Stimulated activated CD8-positive, alpha-beta memory T cell treated with anti-CD3 and anti-CD28 coated beads, Interleukin-15, amount 100 ng/mL, for 4 hours (primary cell): ENCODE data around the gene CLIP1.
"Not testable (repeated sequence)": the region's sequence is repeated elsewhere in the genome, so short reads cannot be mapped to it uniquely, and the experiment has no call there.

Source experiments
- DNase-seq, 2 donors: peaks; one replicate each; pipeline ENCODE4 v3.0.0-alpha.2; 2020; ENCODE audit warnings: low read depth in 2 of 2

The CLIP1 gene

DNA sequence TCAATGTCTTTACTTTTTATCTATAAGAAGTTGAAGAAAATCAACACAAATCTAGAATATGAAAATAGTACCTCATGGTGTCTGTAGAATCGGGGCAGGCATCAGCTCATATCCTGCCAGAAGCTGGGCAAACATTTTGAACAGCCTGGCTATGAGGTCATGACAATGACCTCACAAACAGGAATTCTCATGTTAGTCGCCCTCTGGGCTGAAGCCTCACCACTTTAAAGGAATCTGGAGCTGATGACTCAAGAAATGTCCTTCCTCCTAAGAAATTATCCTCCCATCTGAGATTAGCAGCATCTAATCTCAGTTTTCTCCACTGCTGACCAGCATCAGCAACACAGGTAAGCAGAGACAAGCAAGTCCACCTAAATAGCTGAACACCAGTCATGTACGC, 27.1 kb downstream of the CLIP1 start:
- DNase-seq: no peak

DNA sequence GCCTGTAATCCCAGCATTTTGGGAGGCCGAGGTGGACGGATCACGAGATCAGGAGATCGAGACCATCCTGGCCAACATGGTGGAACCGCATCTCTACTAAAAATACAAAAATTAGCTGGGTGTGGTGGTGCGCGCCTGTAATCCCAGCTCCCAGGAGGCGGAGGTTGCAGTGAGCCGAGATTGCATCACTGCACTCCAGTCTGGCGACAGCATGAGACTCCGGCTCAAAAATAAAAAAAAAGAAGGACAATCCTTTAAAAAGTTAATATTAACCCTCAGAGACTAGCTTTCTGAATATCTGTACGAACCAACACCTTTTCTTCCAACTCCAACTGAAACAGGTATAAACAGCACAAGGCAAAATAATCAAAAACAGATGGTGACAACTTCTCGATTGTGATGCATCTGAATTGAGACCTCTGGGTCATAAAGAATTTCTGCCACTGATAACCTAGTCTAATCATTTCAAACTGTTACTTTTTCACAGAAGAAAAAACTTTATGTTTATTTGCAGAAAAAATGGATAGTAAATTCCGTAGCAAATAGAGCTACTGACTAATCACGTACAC, 27.8 kb downstream of the CLIP1 start:
- DNase-seq: no peak

DNA sequence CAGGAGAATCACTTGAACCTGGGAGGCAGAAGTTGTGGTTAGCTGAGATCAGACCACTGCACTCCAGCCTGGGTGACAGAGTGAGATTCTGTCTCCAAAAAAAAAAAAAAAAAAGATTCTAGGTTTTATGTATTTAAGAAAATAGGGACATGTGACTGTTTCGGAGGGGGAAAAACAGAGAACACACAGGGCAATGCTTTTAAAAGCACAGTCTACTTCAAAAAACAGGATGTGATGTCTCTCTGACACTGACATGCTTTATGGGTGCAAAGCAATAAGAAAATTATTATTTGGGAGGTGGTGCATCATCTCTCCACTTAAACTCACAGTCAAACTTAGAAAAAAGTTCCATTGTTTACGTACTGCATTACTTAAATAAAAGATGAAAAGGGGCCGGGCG, 28.7 kb downstream of the CLIP1 start:
- no peak for DNase-seq

DNA sequence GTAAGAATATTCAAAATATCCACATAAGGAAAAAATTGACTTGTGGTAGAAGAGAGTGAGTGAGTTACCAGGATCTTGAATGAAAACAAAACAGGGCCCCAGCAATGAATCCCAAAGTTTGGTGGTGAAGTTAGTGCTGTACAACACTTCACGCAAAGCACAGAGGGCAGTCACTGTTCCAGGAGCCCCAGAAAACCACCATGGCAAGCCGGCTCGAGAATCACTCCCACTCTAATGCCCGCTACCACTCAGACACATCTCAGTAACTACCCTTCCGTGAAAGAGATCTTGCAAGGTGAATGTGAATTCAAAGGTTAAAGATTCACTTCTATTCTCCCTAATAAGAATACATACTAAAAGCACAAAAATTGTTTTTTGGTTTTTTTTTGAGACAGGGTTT, 30.1 kb downstream of the CLIP1 start:
- DNase-seq: no peak

DNA sequence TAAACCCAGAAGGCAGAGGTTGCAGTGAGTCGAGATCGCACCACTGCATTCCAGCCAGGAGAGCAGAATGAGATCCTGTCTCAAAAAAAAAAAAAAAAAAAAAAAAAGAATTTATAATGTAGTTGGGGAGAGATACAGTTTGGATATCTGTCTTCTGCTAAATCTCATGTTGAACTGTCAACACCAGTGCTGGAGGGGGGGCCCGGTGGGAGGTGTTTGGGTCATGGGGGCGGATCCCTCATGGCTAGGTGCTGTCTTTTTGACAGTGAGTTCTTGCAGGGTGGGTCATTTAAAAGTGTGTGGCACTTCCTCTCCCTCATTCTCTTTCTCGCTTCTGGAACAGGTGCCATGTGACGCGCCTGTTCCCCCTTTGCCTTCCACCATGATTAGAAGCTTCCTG, 32.8 kb downstream of the CLIP1 start:
- no peak for DNase-seq

DNA sequence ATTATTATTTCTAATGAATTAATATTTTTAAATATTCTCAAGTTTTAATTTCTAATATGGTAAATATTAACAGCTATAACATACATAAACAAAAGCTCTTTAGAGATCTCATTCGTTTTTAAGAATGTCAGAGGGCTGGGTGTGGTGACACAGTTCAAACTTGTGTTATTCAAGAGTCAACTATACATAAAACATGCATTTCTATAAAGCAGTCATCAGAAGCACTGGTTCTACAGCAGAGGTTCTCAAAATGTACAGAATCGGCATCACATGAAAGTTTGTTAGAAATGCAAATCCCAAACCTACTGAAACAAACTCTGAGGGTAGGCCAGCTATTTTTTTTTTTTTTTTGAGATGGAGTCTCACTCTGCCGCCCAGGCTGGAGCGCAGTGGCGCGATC, 34.6 kb downstream of the CLIP1 start:
- DNase-seq: no peak

DNA sequence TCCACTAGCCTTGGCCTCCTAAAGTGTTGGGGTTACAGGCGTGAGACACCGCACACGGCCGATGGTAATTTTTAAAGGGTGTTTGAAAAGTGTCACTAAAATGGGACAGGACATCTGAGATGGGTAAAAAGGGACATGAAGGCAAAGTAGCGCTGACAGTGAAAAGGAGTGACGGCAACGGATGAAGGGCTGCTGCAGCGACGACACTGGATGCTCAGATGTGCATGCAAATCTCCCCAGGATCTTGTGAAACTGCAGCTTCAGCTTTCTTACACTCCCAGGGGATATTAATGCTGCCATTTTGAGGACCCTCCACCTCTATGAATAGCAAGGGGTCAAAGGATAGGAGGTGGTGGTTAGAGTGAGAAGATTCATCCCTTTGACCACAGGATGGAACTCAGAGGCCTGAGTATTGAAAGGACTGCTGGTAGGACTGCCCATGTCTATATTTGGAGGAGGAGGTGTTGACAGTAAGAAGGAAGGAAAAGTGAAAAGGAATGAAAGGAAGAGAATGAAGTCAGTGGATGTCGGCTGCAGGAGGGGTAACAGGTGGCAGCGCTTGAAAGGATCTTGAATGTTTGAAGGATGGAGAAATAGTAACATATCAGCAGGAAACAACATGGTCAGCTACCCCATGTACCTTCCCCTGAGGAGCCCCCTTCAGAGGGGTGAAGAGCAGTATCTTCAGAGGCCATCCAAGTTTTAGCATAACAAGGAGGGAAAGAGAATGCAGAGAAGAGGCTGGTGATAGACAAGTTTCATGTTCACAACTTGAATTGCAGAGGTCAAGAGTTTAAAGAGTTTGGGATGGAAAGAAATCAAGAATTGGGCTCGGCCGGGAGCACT, 37.1 kb downstream of the CLIP1 start:
- DNase-seq: no peak

DNA sequence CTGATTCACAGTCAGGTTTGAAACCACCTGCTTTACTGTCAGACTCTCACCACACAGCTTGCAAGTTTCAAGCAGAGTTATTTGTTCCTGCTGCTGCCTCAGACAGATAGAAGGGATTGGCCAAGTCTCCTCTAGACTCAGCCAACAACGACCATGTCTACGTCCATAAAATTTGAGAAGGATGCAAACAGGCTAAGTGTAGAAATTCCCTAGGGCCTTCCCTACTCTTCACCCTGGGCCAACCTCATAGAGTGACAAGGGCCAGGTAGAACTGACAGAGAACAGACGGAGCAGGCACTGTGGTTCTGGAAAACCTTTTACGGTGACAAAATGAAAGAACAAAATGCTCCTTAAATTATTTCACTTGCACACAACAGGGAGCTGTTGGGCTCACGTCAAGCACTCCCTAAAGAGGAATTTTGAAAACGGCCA, 39.5 kb downstream of the CLIP1 start:
- no peak for DNase-seq

DNA sequence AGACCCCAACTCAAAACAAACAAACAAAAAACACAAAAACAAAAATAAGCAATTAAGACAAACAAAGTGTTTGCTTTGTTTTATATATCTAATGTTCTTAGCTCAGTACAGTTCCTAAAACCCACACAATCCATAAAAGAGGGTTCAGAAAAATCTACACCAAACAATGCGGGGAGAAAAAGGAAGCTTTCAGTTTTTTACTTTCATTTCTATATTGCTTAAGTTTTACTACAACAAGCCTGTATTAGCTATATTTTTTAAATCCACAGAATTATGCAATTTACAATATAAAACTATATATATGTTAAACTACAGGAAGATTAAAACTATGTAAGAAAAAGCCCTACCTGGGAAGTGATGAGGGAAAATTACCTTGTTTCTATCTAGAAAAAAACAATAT, 41.4 kb downstream of the CLIP1 start:
- no peak for DNase-seq

DNA sequence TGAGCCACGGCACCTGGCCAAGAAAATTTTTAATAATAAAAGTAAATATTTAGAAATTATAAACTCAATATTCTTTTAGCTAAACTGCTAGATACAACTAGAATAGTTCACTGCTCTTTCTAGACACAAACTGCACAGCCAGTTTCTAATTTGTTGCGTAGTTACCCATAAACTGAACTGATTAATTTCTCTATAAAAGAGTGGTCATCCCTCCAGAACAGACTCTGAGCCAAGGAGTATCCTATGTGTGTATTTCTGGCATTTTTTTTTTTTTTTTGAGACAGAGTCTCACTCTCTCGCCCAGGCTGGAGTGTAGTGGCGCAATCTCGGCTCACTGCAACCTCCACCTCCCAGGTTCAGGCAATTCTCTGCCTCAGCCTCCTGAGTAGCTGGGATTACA, 45.7 kb downstream of the CLIP1 start:
- not testable (repeated sequence) for DNase-seq

DNA sequence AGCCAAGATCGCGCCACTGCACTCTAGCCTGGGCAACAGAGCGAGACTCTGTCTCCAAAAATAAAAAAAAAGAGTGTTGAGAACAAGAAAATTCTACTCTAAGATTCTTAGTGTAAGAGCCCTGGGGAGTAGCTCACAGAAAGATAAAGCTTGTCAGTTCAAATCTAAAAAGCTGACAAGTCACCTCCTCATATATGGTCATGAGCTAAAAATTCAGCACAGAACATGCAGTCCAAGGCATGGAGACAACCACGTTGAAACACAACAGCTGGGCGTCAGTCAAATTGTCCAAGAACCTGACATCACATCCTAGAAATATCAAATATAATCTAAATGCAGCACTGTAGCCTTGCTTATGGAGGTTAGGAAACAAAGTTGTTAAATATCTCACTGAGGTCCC, 47.8 kb downstream of the CLIP1 start:
- DNase-seq: no peak

DNA sequence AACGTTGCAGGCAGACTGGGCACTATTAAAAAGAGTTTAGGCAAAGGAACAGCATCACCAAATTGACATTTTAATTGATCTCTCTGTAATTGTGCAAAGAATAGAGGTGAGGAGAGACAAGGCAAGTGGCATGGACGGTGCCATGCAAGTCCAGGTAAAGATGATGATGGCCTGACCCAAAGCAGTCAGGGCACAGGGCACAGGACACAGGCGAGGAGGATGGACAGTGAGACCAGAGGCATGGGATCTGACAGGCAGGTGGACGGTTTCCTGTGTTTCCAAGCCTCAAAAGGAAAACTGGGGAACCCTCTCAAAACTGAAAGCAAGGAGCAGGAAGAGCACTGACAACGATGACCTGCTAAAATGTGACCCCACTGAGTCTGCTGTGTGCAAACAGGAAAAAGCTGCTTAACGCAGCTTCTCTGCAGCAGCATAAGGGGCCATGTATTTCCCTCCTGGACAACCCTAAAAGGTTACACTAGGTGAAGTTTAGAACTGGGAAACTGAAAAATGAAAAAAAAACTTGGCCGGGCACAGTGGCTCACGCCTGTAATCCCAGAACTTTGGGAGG, 50.9 kb downstream of the CLIP1 start:
- DNase-seq: no peak

DNA sequence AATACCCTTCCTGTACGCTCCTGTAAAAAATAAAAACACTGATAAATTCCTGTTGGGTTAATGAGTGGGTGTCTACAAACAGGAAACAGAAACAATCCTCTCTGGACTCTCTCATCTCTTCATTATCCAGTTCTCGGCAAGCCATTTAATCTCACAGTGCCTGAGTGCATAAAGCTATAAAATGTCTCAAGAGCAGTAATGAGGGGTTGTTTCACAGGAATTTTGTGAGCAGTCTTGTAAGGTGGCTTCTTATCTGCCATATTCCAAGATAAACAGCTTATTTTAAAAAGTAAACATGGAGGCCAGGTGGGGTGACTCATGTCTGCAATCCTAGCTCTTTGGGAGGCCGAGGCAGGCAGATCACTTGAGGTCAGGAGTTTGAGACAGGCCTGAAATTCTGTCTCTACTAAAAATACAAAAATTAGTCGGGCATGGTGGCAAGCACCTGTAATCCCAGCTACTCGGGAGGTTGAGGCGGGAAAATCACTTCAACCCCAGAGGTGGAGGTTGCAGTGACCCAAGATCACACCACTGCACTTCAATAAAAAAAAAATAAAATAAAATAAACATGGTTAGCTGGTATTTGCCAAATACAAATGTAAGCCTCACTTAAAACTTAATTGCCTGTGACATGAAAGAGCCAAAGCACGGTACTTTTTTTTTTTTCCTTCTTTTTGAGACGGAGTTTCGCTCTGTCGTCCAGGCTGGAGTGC, 54.0 kb downstream of the CLIP1 start:
- no peak for DNase-seq

DNA sequence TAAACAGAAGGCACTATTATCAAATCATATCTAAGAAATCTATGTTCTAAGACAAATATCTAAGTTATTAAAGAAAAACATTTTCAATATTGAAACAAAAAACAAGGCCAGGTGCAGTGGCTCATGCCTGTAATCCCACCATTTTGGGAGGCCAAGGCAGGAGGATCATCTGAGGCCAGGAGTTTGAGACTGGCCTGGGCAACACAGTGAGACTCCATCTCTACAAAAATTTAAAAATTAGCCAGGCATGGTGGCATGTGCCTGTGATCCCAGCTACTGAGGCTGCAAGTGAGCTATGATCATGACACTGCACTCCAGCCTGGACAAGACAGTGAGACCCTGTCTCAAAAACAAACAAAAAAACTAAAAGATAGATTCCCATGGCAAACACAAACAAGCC, 54.8 kb downstream of the CLIP1 start:
- not testable (repeated sequence) for DNase-seq

DNA sequence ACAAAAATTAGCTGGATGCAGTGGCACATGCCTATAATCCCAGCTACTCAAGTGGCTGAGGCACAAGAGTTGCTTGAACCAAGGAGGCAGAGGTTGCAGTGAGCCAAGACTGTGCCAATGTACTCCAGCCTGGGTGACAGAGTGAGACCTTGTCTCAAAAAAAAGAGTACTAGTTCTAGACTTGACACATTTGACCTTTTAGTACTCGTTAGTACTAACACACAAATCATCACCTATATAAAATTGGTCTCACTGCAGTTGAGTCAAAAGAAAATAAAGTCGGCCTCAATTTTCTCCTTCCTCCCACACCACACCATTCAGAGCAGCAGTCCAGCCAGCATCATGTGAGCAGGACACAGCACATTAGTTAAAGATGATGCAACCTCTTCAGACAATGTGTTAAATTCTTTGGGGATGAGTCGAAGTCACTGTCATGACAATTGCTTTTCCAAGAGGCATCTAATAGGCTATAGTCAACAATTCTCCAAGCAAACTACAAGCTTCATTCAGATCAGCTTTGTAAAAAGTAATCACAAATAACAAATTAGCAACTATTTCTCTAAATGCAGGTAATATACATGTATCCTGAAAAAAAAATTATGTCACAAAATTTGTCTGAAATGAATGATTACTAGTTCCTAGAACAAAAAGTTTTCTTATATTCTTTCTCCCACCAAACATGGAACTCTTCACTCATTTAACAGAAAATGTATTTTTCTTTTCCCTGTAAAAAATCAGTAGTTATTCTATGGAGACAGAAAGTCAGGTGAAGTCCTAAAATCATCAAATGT, 55.6 kb downstream of the CLIP1 start:
- no peak for DNase-seq

DNA sequence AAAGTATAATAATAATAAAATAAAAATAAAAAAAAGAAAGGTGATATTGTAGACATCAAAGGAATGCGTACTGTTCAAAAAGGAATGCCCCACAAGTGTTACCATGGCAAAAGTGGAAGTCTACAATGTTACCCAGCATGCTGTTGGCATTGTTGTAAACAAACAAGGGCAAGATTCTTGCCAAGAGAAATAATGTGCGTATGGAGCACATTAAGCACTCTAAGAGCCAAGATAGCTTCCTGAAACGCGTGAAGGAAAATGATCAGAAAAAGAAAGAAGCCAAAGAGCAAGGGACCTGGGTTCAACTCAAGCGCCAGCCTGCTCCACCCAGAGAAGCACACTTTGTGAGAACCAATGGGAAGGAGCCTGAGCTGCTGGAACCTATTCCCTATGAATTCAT, 57.2 kb downstream of the CLIP1 start:
- not testable (repeated sequence) for DNase-seq

DNA sequence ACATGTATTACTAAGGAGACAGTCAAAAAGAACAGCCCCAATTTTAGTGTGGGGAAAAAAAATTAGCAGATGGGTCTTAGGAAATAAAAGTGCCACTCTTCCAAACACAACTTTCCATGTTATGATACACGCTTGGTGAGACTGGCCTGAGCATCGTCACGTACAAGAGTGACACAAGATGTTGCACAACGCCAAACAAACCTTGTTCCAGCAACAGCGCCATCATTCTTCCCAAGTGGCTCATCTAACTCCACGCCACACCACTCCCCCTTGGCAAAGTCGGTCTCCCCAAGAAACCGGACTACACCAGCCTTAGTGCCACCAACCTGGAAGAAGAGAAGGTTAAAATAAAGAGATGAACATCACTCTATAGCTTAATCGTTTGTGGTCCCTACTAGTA, 58.7 kb downstream of the CLIP1 start:
- DNase-seq: no peak

DNA sequence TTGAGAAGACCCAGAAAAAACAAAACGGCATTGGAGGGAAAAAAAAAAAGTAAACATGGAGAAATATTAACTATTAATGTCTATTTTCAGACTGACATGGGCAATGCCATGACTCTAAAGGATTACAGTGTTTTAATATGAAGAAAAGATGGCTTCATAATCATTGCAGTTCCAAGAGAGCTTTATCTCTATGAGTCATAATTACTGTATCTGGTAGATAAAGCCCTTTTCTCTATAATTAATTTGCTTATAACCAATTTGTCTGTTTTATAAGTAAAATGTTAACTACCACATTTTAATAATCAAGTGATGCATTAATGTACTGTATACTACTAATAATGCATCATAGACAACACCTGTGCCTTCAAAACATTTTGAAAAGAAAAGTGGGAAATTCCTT, 59.7 kb downstream of the CLIP1 start:
- DNase-seq: no peak

DNA sequence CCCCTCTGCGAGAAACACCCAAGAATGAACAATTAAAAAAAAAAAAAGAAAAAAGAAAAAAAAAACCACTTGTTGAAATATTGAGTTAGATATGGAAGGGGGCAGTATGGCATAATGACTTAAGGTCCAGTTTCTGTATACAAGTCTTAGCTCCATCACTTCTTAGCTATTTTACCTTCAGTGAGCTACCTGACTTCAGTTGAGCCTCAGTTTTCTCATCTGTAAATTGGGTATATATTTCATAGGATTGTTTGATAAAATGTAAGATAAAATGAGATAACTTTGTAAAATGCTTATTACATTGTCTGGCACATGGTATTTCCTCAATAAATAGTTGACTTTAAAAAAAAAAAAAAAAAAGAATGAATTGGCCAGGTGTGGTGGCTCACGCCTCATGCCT, 64.1 kb downstream of the CLIP1 start:
- DNase-seq: not testable (repeated sequence)

DNA sequence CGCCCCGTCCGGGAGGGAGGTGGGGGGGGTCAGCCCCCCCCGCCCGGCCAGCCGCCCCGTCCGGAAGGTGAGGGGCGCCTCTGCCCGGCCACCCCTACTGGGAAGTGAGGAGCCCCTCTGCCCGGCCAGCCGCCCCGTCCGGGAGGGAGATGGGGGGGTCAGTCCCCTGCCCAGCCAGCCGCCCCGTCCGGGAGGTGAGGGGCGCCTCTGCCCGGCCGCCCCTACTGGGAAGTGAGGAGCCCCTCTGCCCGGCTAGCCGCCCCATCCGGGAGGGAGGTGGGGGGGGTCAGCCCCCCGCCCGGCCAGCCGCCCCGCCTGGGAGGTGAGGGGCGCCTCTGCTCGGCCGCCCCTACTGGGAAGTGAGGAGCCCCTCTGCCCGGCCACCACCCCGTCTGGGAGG, 64.9 kb downstream of the CLIP1 start:
- not testable (repeated sequence) for DNase-seq

DNA sequence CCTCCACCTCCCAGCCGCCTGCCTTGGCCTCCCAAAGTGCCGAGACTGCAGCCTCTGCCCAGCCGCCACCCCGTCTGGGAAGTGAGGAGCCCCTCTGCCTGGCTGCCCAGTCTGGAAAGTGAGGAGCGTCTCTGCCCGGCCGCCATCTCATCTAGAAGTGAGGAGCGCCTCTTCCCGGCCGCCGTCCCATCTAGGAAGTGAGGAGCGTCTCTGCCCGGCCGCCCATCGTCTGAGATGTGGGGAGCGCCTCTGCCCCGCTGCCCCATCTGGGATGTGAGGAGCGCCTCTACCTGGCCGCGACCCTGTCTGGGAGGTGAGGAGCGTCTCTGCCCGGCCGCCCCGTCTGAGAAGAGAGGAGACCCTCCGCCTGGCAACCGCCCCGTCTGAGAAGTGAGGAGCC, 65.5 kb downstream of the CLIP1 start:
- not testable (repeated sequence) for DNase-seq

DNA sequence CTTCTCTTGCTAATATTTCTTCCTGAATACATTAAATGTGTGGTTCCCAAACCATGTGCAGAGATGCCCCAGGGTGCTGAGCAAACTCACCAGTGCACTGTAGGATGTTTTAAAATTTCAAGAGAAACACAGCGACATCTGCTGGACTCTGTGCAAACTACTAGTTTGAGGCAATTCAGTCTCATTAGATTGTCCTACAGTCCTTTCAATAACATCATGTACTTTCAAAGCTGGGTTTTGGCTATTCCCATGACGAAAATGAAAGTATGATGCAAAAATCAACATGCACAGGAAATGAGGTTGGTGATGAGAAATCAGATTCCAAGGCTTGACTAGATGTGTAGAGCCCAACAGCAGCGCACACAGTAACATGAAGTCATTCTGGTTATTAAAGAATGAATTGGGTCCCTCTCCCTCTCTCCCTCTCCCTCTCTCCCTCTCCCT, 66.3 kb downstream of the CLIP1 start:
- DNase-seq: peak in 1 of 2 donors; percentile 26
